HG02885 (cell line): ENCODE data around the gene DAPP1.

Experiments used
- ATAC-seq: cut with Tn5 transposase; IDR thresholded peaks from one replicate; pipeline ENCODE4 v1.9.1; 2021; ENCODE audit warnings: mild to moderate bottlenecking; ENCODE audit not compliant: unreplicated experiment, poor library complexity

The DAPP1 gene

DNA sequence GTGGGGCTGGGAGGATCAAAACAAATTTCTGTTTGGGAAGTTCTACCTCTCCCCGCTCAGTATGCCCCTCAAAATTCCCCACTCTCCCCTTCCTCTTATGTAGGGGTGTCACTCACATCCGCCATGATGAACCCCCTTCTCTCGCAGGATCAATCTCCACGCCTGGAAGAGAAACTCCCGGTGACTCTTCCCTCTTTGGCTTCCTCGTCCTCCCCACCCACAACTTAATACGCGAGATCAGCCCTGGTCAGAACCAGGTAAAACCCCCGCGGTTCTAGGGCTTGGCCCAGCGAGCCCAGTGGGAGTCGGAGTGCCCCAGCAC, 77.2 kb downstream of the DAPP1 start:
- ATAC-seq: no peak

DNA sequence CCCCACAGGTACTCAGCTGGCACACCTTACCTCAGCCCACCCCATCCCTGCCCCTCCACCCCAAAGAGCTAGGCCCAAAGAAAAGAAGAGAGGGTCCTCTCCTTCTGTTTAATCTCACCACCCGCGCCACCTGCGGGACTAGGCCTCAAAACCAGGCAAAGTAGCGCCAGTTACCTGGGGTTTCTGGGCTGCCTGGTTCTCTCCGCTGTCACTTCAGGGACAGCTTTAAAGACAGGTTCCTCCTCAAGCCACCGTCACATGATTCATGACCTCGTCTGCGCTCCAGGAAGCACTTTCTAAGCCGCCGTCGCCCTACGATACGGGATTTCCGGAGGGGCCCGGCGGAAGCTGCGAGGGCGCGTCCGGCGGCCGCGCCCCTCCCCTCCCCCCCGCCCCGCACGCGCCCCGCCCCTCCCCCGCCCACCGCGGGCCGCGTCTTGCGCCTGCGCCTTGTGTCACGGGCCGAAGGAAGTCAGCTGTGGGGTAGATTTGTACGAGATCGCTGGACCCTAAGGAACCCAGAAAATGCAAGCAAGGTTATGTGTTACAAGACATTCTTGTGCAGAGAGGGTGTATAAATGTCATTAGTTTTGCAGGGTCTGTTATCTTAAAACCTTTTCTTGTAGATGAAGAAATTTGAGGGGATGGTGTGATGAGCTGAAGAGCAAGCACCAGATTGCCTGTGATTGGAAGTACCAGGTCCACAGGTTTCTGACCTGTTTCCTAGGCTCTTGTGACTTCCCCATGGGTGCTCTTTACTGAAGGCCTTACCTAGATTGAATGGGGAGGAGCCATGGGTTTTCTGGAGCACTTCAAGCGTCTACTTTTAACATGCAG, 77.8 kb downstream of the DAPP1 start, which contains the start of gene LAMTOR3:
TSS of gene LAMTOR3 (minus strand) at position 267 of the 837 bp plus-strand sequence. CDS start 464 bp downstream, outside the sequence.
- peak; percentile 100 for ATAC-seq

GRCh38 chr4:99894998-99895397, 78.4 kb downstream of the DAPP1 start:
- no peak for ATAC-seq

GRCh38 chr4:99915449-99915848, 98.8 kb downstream of the DAPP1 start:
- ATAC-seq: no peak

- no peak for ATAC-seq
These were observed 100.9 kb downstream of the DAPP1 start for GRCh38 chr4:99917575-99917974.

GRCh38 chr4:99918656-99919055, 102.0 kb downstream of the DAPP1 start:
- no peak for ATAC-seq
